ENCODE data around the gene ERICH4.

ERICH4 gene

GRCh38 chr19:41413947-41414346 is 29.0 kb upstream of the ERICH4 start:
- Histone ChIP-seq H3K4me1 (ENCODE audit: control insufficient read depth, insufficient read depth, low read length, unreplicated experiment) (peaks cover 9% of the 10 kb centered on the region), H3K4me3 (ENCODE audit: low read depth, low read length) (no peak overlapping the region), H3K27me3 (ENCODE audit: insufficient read depth, low read length) (no peaks in the 10 kb centered on the region)

GRCh38 chr19:41414461-41414860 is 28.5 kb upstream of the ERICH4 start:
- no peaks in the 10 kb centered on the region for H3K27me3 ChIP-seq (ENCODE audit: insufficient read depth, low read length)
- H3K79me2 ChIP-seq (ENCODE audit: control insufficient read depth, insufficient read depth, low read length, unreplicated experiment) = no peaks in the 10 kb centered on the region
- no peaks in the 10 kb centered on the region for H3K36me3 ChIP-seq (ENCODE audit: insufficient read depth, low read length)
- peaks cover 3% of the 10 kb centered on the region for H3K4me1 ChIP-seq (ENCODE audit: control insufficient read depth, insufficient read depth, low read length, unreplicated experiment)
- no peak overlapping the region for H2AFZ ChIP-seq (ENCODE audit: low read length, unreplicated experiment)
- H3K4me3 ChIP-seq (ENCODE audit: low read depth, low read length) = no peak overlapping the region
- H3K27ac ChIP-seq (ENCODE audit: low read depth, low read length) = no peak overlapping the region

More at GRCh38 chr19:41413947-41414346, 29.0 kb upstream of the ERICH4 start:
- Histone ChIP-seq H3K27ac (ENCODE audit: low read depth, low read length) (no peak overlapping the region), H2AFZ (ENCODE audit: low read length, unreplicated experiment) (no peak overlapping the region), H3K36me3 (ENCODE audit: insufficient read depth, low read length) (no peaks in the 10 kb centered on the region), H3K79me2 (ENCODE audit: control insufficient read depth, insufficient read depth, low read length, unreplicated experiment) (no peaks in the 10 kb centered on the region)

GRCh38 chr19:41415154-41415571 is 27.8 kb upstream of the ERICH4 start:
- Histone ChIP-seq H3K79me2 (ENCODE audit: control insufficient read depth, insufficient read depth, low read length, unreplicated experiment) (no peaks in the 10 kb centered on the region), H2AFZ (ENCODE audit: low read length, unreplicated experiment) (no peak overlapping the region), H3K27me3 (ENCODE audit: insufficient read depth, low read length) (no peaks in the 10 kb centered on the region), H3K27ac (ENCODE audit: low read depth, low read length) (no peak overlapping the region), H3K36me3 (ENCODE audit: insufficient read depth, low read length) (no peaks in the 10 kb centered on the region), H3K4me1 (ENCODE audit: control insufficient read depth, insufficient read depth, low read length, unreplicated experiment) (no peaks in the 10 kb centered on the region), H3K4me3 (ENCODE audit: low read depth, low read length) (no peak overlapping the region)

GRCh38 chr19:41416194-41416674 is 26.7 kb upstream of the ERICH4 start:
- H3K36me3 ChIP-seq (ENCODE audit: insufficient read depth, low read length) = no peaks in the 10 kb centered on the region

GRCh38 chr19:41420101-41420880 is 22.7 kb upstream of the ERICH4 start:
- Histone ChIP-seq H3K27ac (ENCODE audit: low read depth, low read length) (no peak overlapping the region), H3K4me3 (ENCODE audit: low read depth, low read length) (no peak overlapping the region), H3K79me2 (ENCODE audit: control insufficient read depth, insufficient read depth, low read length, unreplicated experiment) (no peaks in the 10 kb centered on the region), H3K27me3 (ENCODE audit: insufficient read depth, low read length) (no peaks in the 10 kb centered on the region), H3K36me3 (ENCODE audit: insufficient read depth, low read length) (no peaks in the 10 kb centered on the region), H2AFZ (ENCODE audit: low read length, unreplicated experiment) (no peak overlapping the region), H3K4me1 (ENCODE audit: control insufficient read depth, insufficient read depth, low read length, unreplicated experiment) (no peaks in the 10 kb centered on the region)

More at GRCh38 chr19:41416194-41416674, 26.7 kb upstream of the ERICH4 start:
- H3K27ac ChIP-seq (ENCODE audit: low read depth, low read length) = no peak overlapping the region
- no peaks in the 10 kb centered on the region for H3K79me2 ChIP-seq (ENCODE audit: control insufficient read depth, insufficient read depth, low read length, unreplicated experiment)
- H3K27me3 ChIP-seq (ENCODE audit: insufficient read depth, low read length) = no peaks in the 10 kb centered on the region
- no peak overlapping the region for H2AFZ ChIP-seq (ENCODE audit: low read length, unreplicated experiment)
- no peak overlapping the region for H3K4me3 ChIP-seq (ENCODE audit: low read depth, low read length)
- H3K4me1 ChIP-seq (ENCODE audit: control insufficient read depth, insufficient read depth, low read length, unreplicated experiment) = no peaks in the 10 kb centered on the region

GRCh38 chr19:41421314-41421713 is 21.6 kb upstream of the ERICH4 start:
- H3K4me3 ChIP-seq (ENCODE audit: low read depth, low read length) = no peak overlapping the region
- no peaks in the 10 kb centered on the region for H3K27me3 ChIP-seq (ENCODE audit: insufficient read depth, low read length)
- H3K36me3 ChIP-seq (ENCODE audit: insufficient read depth, low read length) = no peaks in the 10 kb centered on the region
- H3K27ac ChIP-seq (ENCODE audit: low read depth, low read length) = no peak overlapping the region
- H3K79me2 ChIP-seq (ENCODE audit: control insufficient read depth, insufficient read depth, low read length, unreplicated experiment) = no peaks in the 10 kb centered on the region
- no peaks in the 10 kb centered on the region for H3K4me1 ChIP-seq (ENCODE audit: control insufficient read depth, insufficient read depth, low read length, unreplicated experiment)
- no peak overlapping the region for H2AFZ ChIP-seq (ENCODE audit: low read length, unreplicated experiment)

- Histone ChIP-seq H3K4me3 (ENCODE audit: low read depth, low read length) (no peak overlapping the region), H3K27ac (ENCODE audit: low read depth, low read length) (no peak overlapping the region), H3K27me3 (ENCODE audit: insufficient read depth, low read length) (no peaks in the 10 kb centered on the region), H2AFZ (ENCODE audit: low read length, unreplicated experiment) (no peak overlapping the region), H3K36me3 (ENCODE audit: insufficient read depth, low read length) (no peaks in the 10 kb centered on the region), H3K79me2 (ENCODE audit: control insufficient read depth, insufficient read depth, low read length, unreplicated experiment) (no peaks in the 10 kb centered on the region), H3K4me1 (ENCODE audit: control insufficient read depth, insufficient read depth, low read length, unreplicated experiment) (no peaks in the 10 kb centered on the region)
Observed at GRCh38 chr19:41421973-41422372, 21.0 kb upstream of the ERICH4 start.

GRCh38 chr19:41422456-41422855 is 20.5 kb upstream of the ERICH4 start:
- no peaks in the 10 kb centered on the region for H3K36me3 ChIP-seq (ENCODE audit: insufficient read depth, low read length)
- no peak overlapping the region for H2AFZ ChIP-seq (ENCODE audit: low read length, unreplicated experiment)
- H3K79me2 ChIP-seq (ENCODE audit: control insufficient read depth, insufficient read depth, low read length, unreplicated experiment) = no peaks in the 10 kb centered on the region
- H3K27ac ChIP-seq (ENCODE audit: low read depth, low read length) = no peak overlapping the region
- H3K27me3 ChIP-seq (ENCODE audit: insufficient read depth, low read length) = no peaks in the 10 kb centered on the region
- no peak overlapping the region for H3K4me3 ChIP-seq (ENCODE audit: low read depth, low read length)
- no peaks in the 10 kb centered on the region for H3K4me1 ChIP-seq (ENCODE audit: control insufficient read depth, insufficient read depth, low read length, unreplicated experiment)

GRCh38 chr19:41422955-41423354 is 20.0 kb upstream of the ERICH4 start:
- no peak overlapping the region for H3K27ac ChIP-seq (ENCODE audit: low read depth, low read length)
- H3K27me3 ChIP-seq (ENCODE audit: insufficient read depth, low read length) = no peaks in the 10 kb centered on the region
- H3K36me3 ChIP-seq (ENCODE audit: insufficient read depth, low read length) = no peaks in the 10 kb centered on the region
- H3K4me3 ChIP-seq (ENCODE audit: low read depth, low read length) = no peak overlapping the region
- no peaks in the 10 kb centered on the region for H3K79me2 ChIP-seq (ENCODE audit: control insufficient read depth, insufficient read depth, low read length, unreplicated experiment)
- no peaks in the 10 kb centered on the region for H3K4me1 ChIP-seq (ENCODE audit: control insufficient read depth, insufficient read depth, low read length, unreplicated experiment)
- H2AFZ ChIP-seq (ENCODE audit: low read length, unreplicated experiment) = no peak overlapping the region

- no peak overlapping the region for H3K27ac ChIP-seq (ENCODE audit: low read depth, low read length)
- no peaks in the 10 kb centered on the region for H3K4me1 ChIP-seq (ENCODE audit: control insufficient read depth, insufficient read depth, low read length, unreplicated experiment)
- H3K79me2 ChIP-seq (ENCODE audit: control insufficient read depth, insufficient read depth, low read length, unreplicated experiment) = no peaks in the 10 kb centered on the region
- no peaks in the 10 kb centered on the region for H3K36me3 ChIP-seq (ENCODE audit: insufficient read depth, low read length)
- H2AFZ ChIP-seq (ENCODE audit: low read length, unreplicated experiment) = no peak overlapping the region
- no peak overlapping the region for H3K4me3 ChIP-seq (ENCODE audit: low read depth, low read length)
- H3K27me3 ChIP-seq (ENCODE audit: insufficient read depth, low read length) = no peaks in the 10 kb centered on the region
Observed at GRCh38 chr19:41424335-41425173, 18.4 kb upstream of the ERICH4 start.

Measured in ACC112 (cell line).